Measurements from ENCODE around the gene RNF128. TPM values are rescaled to one million over a fixed set of nuclear protein-coding genes. Genes with fewer than 3 reads are reported as not detected.
"Not testable (repeated sequence)": the region's sequence is repeated elsewhere in the genome, so short reads cannot be mapped to it uniquely, and the experiment has no call there.

Gene RNF128
- total RNA-seq, 1 donor from 2014 or later: 0.58 TPM

GRCh38 chrX:106811131-106811910 lies 84.8 kb downstream of the RNF128 start:
- Mint-ChIP-seq H3K4me1 (peaks cover 4% of the 10 kb centered on the region), H3K27ac (no peak overlapping the region), H3K4me3 (no peak overlapping the region), H3K9me3 (peaks cover 11% of the 10 kb centered on the region), H3K27me3 (ENCODE audit: low read depth) (no peaks in the 10 kb centered on the region), H3K36me3 (no peaks in the 10 kb centered on the region)
- DNase-seq (ENCODE audit: low spot score in 2 of 2, unreplicated experiment in 2 of 2): no peak
- no peak for TF ChIP-seq CTCF (IDR thresholded peaks at IDR 0.05; ENCODE audit: unreplicated experiment)

GRCh38 chrX:106812930-106813329 lies 86.4 kb downstream of the RNF128 start:
- H3K27me3 Mint-ChIP-seq (ENCODE audit: low read depth); DNase-seq (ENCODE audit: low spot score in 2 of 2, unreplicated experiment in 2 of 2); H3K4me3 Mint-ChIP-seq: not testable (repeated sequence)

DNA sequence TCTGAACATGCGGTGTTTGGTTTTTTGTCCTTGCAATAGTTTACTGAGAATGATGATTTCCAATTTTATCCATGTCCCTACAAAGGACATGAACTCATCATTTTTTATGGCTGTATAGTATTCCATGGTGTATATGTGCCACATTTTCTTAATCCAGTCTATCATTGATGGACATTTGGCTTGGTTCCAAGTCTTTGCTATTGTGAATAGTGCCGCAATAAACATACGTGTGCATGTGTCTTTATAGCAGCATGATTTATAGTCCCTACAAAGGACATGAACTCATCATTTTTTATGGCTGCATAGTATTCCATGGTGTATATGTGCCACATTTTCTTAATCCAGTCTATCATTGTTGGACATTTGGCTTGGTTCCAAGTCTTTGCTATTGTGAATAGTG lies 87.6 kb downstream of the RNF128 start:
- H3K9me3 Mint-ChIP-seq; H3K36me3 Mint-ChIP-seq; DNase-seq (ENCODE audit: low spot score in 2 of 2, unreplicated experiment in 2 of 2); H3K4me3 Mint-ChIP-seq; H3K4me1 Mint-ChIP-seq; H3K27me3 Mint-ChIP-seq (ENCODE audit: low read depth); H3K27ac Mint-ChIP-seq: not testable (repeated sequence)

More at GRCh38 chrX:106812930-106813329, 86.4 kb downstream of the RNF128 start:
- not testable (repeated sequence) for H3K27ac Mint-ChIP-seq, H3K4me1 Mint-ChIP-seq, H3K36me3 Mint-ChIP-seq
- peaks cover 13% of the 10 kb centered on the region for H3K9me3 Mint-ChIP-seq

Other genes starting within 250 kb of the RNF128 start
- 1.7 to 2.9 TPM (median 1.8 TPM) in 3 replicates for gene RADX, start 114.7 kb upstream of the RNF128 start, total RNA-seq
- 7.1 to 8.7 TPM (median 7.2 TPM) in 3 replicates for gene TBC1D8B, start 76.0 kb downstream of the RNF128 start, total RNA-seq
- gene RIPPLY1, start 176.6 kb downstream of the RNF128 start, total RNA-seq: not detected in 3 replicates
- not detected in 3 replicates for gene CLDN2, start 193.7 kb downstream of the RNF128 start, total RNA-seq